Ovary (tissue), 9 donors: ENCODE data around the gene EEF2. TPM values are rescaled to one million over a fixed set of nuclear protein-coding genes. Genes with fewer than 3 reads are reported as not detected.

Experiments
- DNase-seq, 5 donors: peaks; one replicate each; pipeline ENCODE4 v3.0.0-alpha.2; 2019 to 2020
- H3K27ac ChIP-seq, 2 donors: fragments of 200-600 bp; one replicate each; pipeline versions ENCODE4 v1.5.1 to v1.8.0; 2019 to 2022
- H3K27me3 ChIP-seq: fragments of 200-600 bp; one replicate; pipeline ENCODE4 v1.8.0; 2022
- H3K36me3 ChIP-seq: fragments of 200-600 bp; sonication (generic); one replicate; pipeline ENCODE4 v1.5.1; 2019
- H3K4me1 ChIP-seq: one replicate; pipeline ENCODE4 v1.8.1; 2013; ENCODE audit warnings: mild to moderate bottlenecking, moderate library complexity; ENCODE audit not compliant: insufficient read depth
- H3K4me3 ChIP-seq: fragments of 200-600 bp; sonication (generic); one replicate; pipeline ENCODE4 v1.5.1; 2017
- H3K9me3 ChIP-seq, 2 donors: fragments of 200-600 bp in 1 of 2; sonication (generic) in 1 of 2; one replicate each; pipeline versions ENCODE4 v1.5.1 to v1.8.1; 2013 to 2019; ENCODE audit warnings: mild to moderate bottlenecking in 1 of 2, moderate library complexity in 1 of 2
- CTCF ChIP-seq, 3 donors: fragments of 450-650 bp in 2 of 3; fragments of 200-600 bp in 1 of 3; IDR thresholded peaks; one replicate each; pipeline versions ENCODE4 v1.5.1 to v1.8.0; 2016 to 2022; ENCODE audit warnings: antibody characterized with exemption in 3 of 3, mild to moderate bottlenecking in 1 of 3
- EP300 ChIP-seq: sonication (generic); formaldehyde crosslinking; IDR thresholded peaks from one replicate; pipeline ENCODE4 v1.6.1; 2017; ENCODE audit warnings: antibody characterized with exemption
- POLR2A ChIP-seq: fragments of 450-650 bp; IDR thresholded peaks from one replicate; pipeline ENCODE4 v1.6.1; 2017; ENCODE audit warnings: antibody characterized with exemption, mild to moderate bottlenecking, moderate library complexity
- WGBS, 3 donors: extraction: QIAGEN DNeasy Blood & Tissue Kit in 1 of 3; methylation state at CpG; one replicate each; pipeline versions ENCODE4 v1.1.5 to v1.1.7; 2013 to 2017; 5-methylcytosine and 5-hydroxymethylcytosine counted together
- intact Hi-C, 4 donors: fragments of 100-400 bp; cut with DNase I; formaldehyde crosslinking; loops; one replicate each; pipeline versions ENCODE4 v1.11.0 to v1.15.1; 2022 to 2023
- polyA plus RNA-seq, 2 donors: library from polyadenylated mRNA; stranded (reverse); fragments of 200-250 nt in 1 of 2; fragments of 350-450 nt in 1 of 2; fragmentation: Illumina TruSeq in 1 of 2; extraction: RNeasy Lipid Tissue Mini Kit (QIAGEN cat#74804) in 1 of 2; gene quantifications; one replicate each; pipeline ENCODE4 v1.2.3, GENCODE V29; 2013 to 2014
- total RNA-seq, 7 donors: library from RNA; depleted of rRNA in 2 of 7; stranded (reverse); fragments of >200 nt in 2 of 7; fragmentation: NEBNext Ultra II Directional in 3 of 7; extraction: Animal tissue kit (Norgen Biotek cat#: 25700) in 3 of 7; gene quantifications; one replicate each; pipeline versions ENCODE4 v1.1.0 to v1.2.4, GENCODE V29; 2016 to 2023
- donor health status: DM: no; HTN: no; CAD: no; lungs with moderate emphysema.
- donor health status: DM: no; HTN: no; CAD: no.
- donor health status: Bipolar disorder and iron deficiency.
- donor health status: DM: yes; HTN: yes; CAD: no.
- donor health status: DM: no; HTN: no; CAD: no.
- donor health status: DM: yes; HTN: yes; CAD: no.

The EEF2 gene
- total and polyA plus RNA-seq, 9 donors: 1,491 to 4,634 (median 3,960) TPM

- H3K27me3 ChIP-seq: no peaks in the 10 kb centered on the region
- DNase-seq: peak in 1 of 5 donors; percentile 23
- no peak for TF ChIP-seq POLR2A
- TF ChIP-seq EP300: no peak
- no peak for TF ChIP-seq CTCF (IDR thresholded peaks at IDR 0.05)
- no peaks in the 10 kb centered on the region for H3K36me3 ChIP-seq
- WGBS, 3 donors: 69 to 76% (median 75%) methylated on average over 15 to 17 of the region's 17 CpGs
- no peak overlapping the region for H3K4me3 ChIP-seq
- no peak overlapping the region for H3K27ac ChIP-seq
- H3K4me1 ChIP-seq: peaks cover 7% of the 10 kb centered on the region
- H3K9me3 ChIP-seq: no peaks in the 10 kb centered on the region
- intact Hi-C loops: loop anchor here in 1 of 4 donors (10.0 kb wide), 1 partner anchor 95 kb away; no protein-coding TSS in a partner anchor
These were observed 34.3 kb upstream of the EEF2 start for GRCh38 chr19:4019578-4019977.

GRCh38 chr19:4018775-4019504 is 33.7 kb upstream of the EEF2 start:
- H3K27ac ChIP-seq: no peak overlapping the region
- H3K36me3 ChIP-seq: no peaks in the 10 kb centered on the region
- H3K4me1 ChIP-seq: peaks cover 7% of the 10 kb centered on the region
- no peaks in the 10 kb centered on the region for H3K9me3 ChIP-seq
- intact Hi-C loops: loop anchor here in 1 of 4 donors (10.0 kb wide), 1 partner anchor 96 kb away; no protein-coding TSS in a partner anchor
- WGBS, 3 donors: 77 to 85% (median 80%) methylated on average over 19 of the region's 19 CpGs
- no peak for TF ChIP-seq EP300
- TF ChIP-seq CTCF (IDR thresholded peaks at IDR 0.05): no peak
- TF ChIP-seq POLR2A: no peak
- no peak for DNase-seq
- H3K4me3 ChIP-seq: no peak overlapping the region
- no peaks in the 10 kb centered on the region for H3K27me3 ChIP-seq

- 79 to 84% (median 82%) methylated on average over 22 of the region's 22 CpGs for WGBS, 3 donors
These were observed 32.9 kb upstream of the EEF2 start for GRCh38 chr19:4018140-4018613.

GRCh38 chr19:4016903-4017638 is 31.8 kb upstream of the EEF2 start:
- TF ChIP-seq EP300 (no peak), POLR2A (no peak), CTCF (IDR thresholded peaks at IDR 0.05) (no peak)
- no peaks in the 10 kb centered on the region for H3K36me3 ChIP-seq
- H3K27me3 ChIP-seq: no peaks in the 10 kb centered on the region
- no peak overlapping the region for H3K27ac ChIP-seq
- intact Hi-C loops: loop anchor here in 1 of 4 donors (10.0 kb wide), 1 partner anchor 98 kb away; no protein-coding TSS in a partner anchor
- no peak for DNase-seq
- H3K9me3 ChIP-seq: no peaks in the 10 kb centered on the region
- H3K4me3 ChIP-seq: no peak overlapping the region
- peaks cover 7% of the 10 kb centered on the region for H3K4me1 ChIP-seq
- 91 to 98% (median 92%) methylated on average over 14 to 15 of the region's 15 CpGs for WGBS, 3 donors

More at GRCh38 chr19:4018140-4018613, 32.9 kb upstream of the EEF2 start:
- no peak overlapping the region for H3K27ac ChIP-seq
- no peaks in the 10 kb centered on the region for H3K9me3 ChIP-seq
- intact Hi-C loops: loop anchor here in 1 of 4 donors (10.0 kb wide), 1 partner anchor 97 kb away; no protein-coding TSS in a partner anchor
- no peaks in the 10 kb centered on the region for H3K27me3 ChIP-seq
- H3K36me3 ChIP-seq: no peaks in the 10 kb centered on the region
- no peak for TF ChIP-seq POLR2A
- H3K4me1 ChIP-seq: peaks cover 7% of the 10 kb centered on the region
- H3K4me3 ChIP-seq: no peak overlapping the region
- DNase-seq: no peak
